Fibroblast of lung (primary cell): ENCODE data around the gene DCUN1D2.

Source experiments
- EZH2 ChIP-seq: IDR thresholded peaks from 2 replicates; pipeline ENCODE4 v1.5.1; 2012; ENCODE audit warnings: low read length, control low read depth, mild to moderate bottlenecking; ENCODE audit errors: missing control alignments
- TF ChIP-seq, protein P1 (sequence below), 2 donors: IDR thresholded peaks in 1 of 2; conservative IDR thresholded peaks in 1 of 2; 1 replicate in 1 of 2; 2 replicates in 1 of 2; pipeline ENCODE4 v1.5.1; 2011 to 2012; ENCODE audit warnings: low read length in 2 of 2, control low read depth in 1 of 2, inconsistent platforms in 1 of 2, low read depth in 1 of 2, mild to moderate bottlenecking in 1 of 2

DNA sequence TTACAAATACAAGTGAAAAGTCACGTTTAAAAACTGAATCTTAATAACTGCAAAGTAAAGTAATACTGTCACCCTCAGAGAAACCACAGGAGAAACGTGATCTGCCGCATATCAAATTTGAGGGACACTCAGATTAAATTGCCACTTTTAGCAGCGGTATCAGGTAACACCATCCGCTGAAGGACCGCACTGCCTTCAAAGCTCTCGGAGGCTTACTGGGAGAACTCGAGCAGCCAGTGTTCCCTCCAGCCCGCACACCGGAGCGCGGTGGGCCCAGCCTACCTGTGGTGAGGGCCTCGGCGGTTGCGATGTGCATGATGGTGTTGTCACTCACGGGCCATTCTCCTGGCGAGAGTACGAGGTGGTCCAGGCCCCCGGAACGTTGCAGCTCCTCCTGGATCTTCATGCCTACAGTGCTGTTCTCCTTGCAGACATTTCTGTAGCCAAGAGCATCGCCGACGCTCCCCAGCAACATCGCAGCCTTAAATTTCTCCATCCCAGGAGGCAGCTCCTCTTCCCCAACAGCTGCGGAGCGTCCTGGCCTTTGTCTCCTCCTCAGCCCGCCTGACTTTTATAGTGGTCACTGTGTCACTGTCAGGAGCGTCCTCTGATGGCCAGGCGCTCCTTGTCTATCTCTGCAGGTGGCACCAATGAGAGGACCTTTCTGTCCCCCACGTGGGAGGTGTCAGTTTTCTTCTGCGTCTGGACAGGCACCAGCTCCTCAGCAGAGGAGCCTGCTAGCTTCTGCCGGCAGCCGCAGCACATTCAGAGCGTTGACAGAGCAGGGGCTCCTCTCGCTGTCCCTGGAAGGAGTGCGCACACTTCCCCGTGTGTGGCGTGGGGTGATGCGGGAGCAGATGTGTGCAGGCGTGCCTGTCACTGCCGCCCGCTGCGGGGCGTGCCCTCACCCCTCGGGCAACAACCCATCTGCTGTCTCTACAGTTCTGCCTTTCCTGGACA, 37.3 kb downstream of the DCUN1D2 start, which contains the start of gene ADPRHL1:
- no peak for TF ChIP-seq EZH2
- TF ChIP-seq, protein P1, sequence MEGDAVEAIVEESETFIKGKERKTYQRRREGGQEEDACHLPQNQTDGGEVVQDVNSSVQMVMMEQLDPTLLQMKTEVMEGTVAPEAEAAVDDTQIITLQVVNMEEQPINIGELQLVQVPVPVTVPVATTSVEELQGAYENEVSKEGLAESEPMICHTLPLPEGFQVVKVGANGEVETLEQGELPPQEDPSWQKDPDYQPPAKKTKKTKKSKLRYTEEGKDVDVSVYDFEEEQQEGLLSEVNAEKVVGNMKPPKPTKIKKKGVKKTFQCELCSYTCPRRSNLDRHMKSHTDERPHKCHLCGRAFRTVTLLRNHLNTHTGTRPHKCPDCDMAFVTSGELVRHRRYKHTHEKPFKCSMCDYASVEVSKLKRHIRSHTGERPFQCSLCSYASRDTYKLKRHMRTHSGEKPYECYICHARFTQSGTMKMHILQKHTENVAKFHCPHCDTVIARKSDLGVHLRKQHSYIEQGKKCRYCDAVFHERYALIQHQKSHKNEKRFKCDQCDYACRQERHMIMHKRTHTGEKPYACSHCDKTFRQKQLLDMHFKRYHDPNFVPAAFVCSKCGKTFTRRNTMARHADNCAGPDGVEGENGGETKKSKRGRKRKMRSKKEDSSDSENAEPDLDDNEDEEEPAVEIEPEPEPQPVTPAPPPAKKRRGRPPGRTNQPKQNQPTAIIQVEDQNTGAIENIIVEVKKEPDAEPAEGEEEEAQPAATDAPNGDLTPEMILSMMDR (conservative IDR thresholded peaks at IDR 0.05 in 1 of 2, IDR thresholded peaks at IDR 0.05 in 1 of 2; ENCODE audit: low read depth in 1 of 2, low read length in 2 of 2) = no peak
